WTC11 (cell line): ENCODE results near the gene ADIG. TPM values are rescaled to one million over a fixed set of nuclear protein-coding genes. Genes with fewer than 3 reads are reported as not detected.

Experiments used
- ATAC-seq: fragments of 200-7000 bp; cut with Tn5 transposase; 2 replicates; pipeline ENCODE4 v1.10.0; 2021; ENCODE audit warnings: mild to moderate bottlenecking, moderate library complexity
- CTCF ChIA-PET: fragments of 300-600 bp; sonication (Branson Sonifier 250); formaldehyde crosslinking; loops from one replicate; lab custom pipeline; 2021; ENCODE audit warnings: antibody characterized with exemption; lab: Charles Lee
- POLR2A ChIA-PET: fragments of 350-600 bp; sonication (Branson Sonifier 250); formaldehyde crosslinking; loops from one replicate; lab custom pipeline; 2021; ENCODE audit warnings: antibody characterized with exemption; lab: Charles Lee
- DNase-seq: peaks from one replicate; pipeline ENCODE4 v3.0.0; 2021; ENCODE audit warnings: low spot score
- H3K27ac Mint-ChIP-seq: 2 replicates; pipeline ENCODE4 v1.8.0; 2021; ENCODE audit warnings: mixed read lengths
- H3K27me3 Mint-ChIP-seq: 2 replicates; pipeline ENCODE4 v1.8.0; 2021; ENCODE audit warnings: low read depth, mild to moderate bottlenecking, moderate library complexity, mixed read lengths
- H3K36me3 Mint-ChIP-seq: 2 replicates; pipeline ENCODE4 v1.8.0; 2021; ENCODE audit warnings: mixed read lengths
- H3K4me1 Mint-ChIP-seq: 2 replicates; pipeline ENCODE4 v1.8.0; 2022; ENCODE audit warnings: mixed read lengths
- H3K4me3 Mint-ChIP-seq: 2 replicates; pipeline ENCODE4 v1.8.0; 2021; ENCODE audit warnings: mild to moderate bottlenecking, moderate library complexity, mixed read lengths
- H3K9me3 Mint-ChIP-seq: 2 replicates; pipeline ENCODE4 v1.8.0; 2021; ENCODE audit warnings: mixed read lengths
- ATF6 ChIP-seq: sonication (generic); formaldehyde crosslinking; IDR thresholded peaks from 2 replicates; pipeline ENCODE4 v1.8.1; 2023; ENCODE audit warnings: mild to moderate bottlenecking, missing genetic modification reagents
- CDX4 ChIP-seq: fragments of 250-450 bp; sonication (Bioruptor Pico); IDR thresholded peaks from 2 replicates; pipeline ENCODE4 v1.9.0; 2021; ENCODE audit warnings: moderate library complexity, mild to moderate bottlenecking, inconsistent platforms, borderline replicate concordance
- E2F1 ChIP-seq: sonication (generic); formaldehyde crosslinking; IDR thresholded peaks from 2 replicates; pipeline ENCODE4 v1.8.0; 2022; ENCODE audit warnings: mild to moderate bottlenecking, missing genetic modification reagents
- FOXP1 ChIP-seq: sonication (generic); formaldehyde crosslinking; IDR thresholded peaks from 2 replicates; pipeline ENCODE4 v1.8.0; 2022; ENCODE audit warnings: missing genetic modification reagents, mild to moderate bottlenecking, moderate library complexity, borderline replicate concordance
- HMGA2 ChIP-seq: fragments of 250-450 bp; sonication (Bioruptor Pico); IDR thresholded peaks from 2 replicates; pipeline ENCODE4 v1.4.0; 2021; ENCODE audit warnings: mild to moderate bottlenecking, moderate library complexity
- IRF2 ChIP-seq: sonication (generic); formaldehyde crosslinking; IDR thresholded peaks from 2 replicates; pipeline ENCODE4 v1.8.0; 2022; ENCODE audit warnings: low read depth, missing genetic modification reagents, borderline replicate concordance
- JAZF1 ChIP-seq: fragments of 250-450 bp; sonication (Bioruptor Pico); IDR thresholded peaks from 2 replicates; pipeline ENCODE4 v1.9.0; 2021; ENCODE audit warnings: moderate library complexity, mild to moderate bottlenecking, inconsistent platforms
- MAX ChIP-seq: sonication (generic); formaldehyde crosslinking; IDR thresholded peaks from 2 replicates; pipeline ENCODE4 v1.8.0; 2022; ENCODE audit warnings: mild to moderate bottlenecking, missing genetic modification reagents
- NFATC4 ChIP-seq: fragments of 250-450 bp; sonication (Bioruptor Pico); IDR thresholded peaks from 2 replicates; pipeline ENCODE4 v1.9.0; 2021; ENCODE audit warnings: mild to moderate bottlenecking
- NFE2L1 ChIP-seq: sonication (generic); formaldehyde crosslinking; IDR thresholded peaks from 2 replicates; pipeline ENCODE4 v1.8.1; 2023; ENCODE audit warnings: missing genetic modification reagents
- OVOL2 ChIP-seq: fragments of 250-450 bp; sonication (Bioruptor Pico); IDR thresholded peaks from 2 replicates; pipeline ENCODE4 v1.9.0; 2021; ENCODE audit warnings: mild to moderate bottlenecking, borderline replicate concordance
- PRDM15 ChIP-seq: sonication (generic); formaldehyde crosslinking; IDR thresholded peaks from 2 replicates; pipeline ENCODE4 v1.8.0; 2022; ENCODE audit warnings: missing genetic modification reagents
- RORB ChIP-seq: fragments of 250-450 bp; sonication (Bioruptor Pico); IDR thresholded peaks from 2 replicates; pipeline ENCODE4 v1.9.0; 2021; ENCODE audit warnings: mild to moderate bottlenecking
- USF1 ChIP-seq: sonication (generic); formaldehyde crosslinking; IDR thresholded peaks from 2 replicates; pipeline ENCODE4 v1.8.0; 2022; ENCODE audit warnings: mild to moderate bottlenecking, missing genetic modification reagents
- ZBTB43 ChIP-seq: sonication (generic); formaldehyde crosslinking; IDR thresholded peaks from 2 replicates; pipeline ENCODE4 v1.8.1; 2023; ENCODE audit warnings: mild to moderate bottlenecking, missing genetic modification reagents
- ZNF232 ChIP-seq: sonication (generic); formaldehyde crosslinking; IDR thresholded peaks from 2 replicates; pipeline ENCODE4 v1.8.0; 2022; ENCODE audit warnings: mild to moderate bottlenecking, missing genetic modification reagents
- ZNF396 ChIP-seq: fragments of 250-450 bp; sonication (Bioruptor Pico); IDR thresholded peaks from 2 replicates; pipeline ENCODE4 v1.8.0; 2021; ENCODE audit warnings: mild to moderate bottlenecking, moderate library complexity, borderline replicate concordance
- ZNF423 ChIP-seq: fragments of 250-450 bp; sonication (Bioruptor Pico); IDR thresholded peaks from 2 replicates; pipeline ENCODE4 v2.1.2; 2022; ENCODE audit warnings: mild to moderate bottlenecking, moderate library complexity
- ZNF425 ChIP-seq: fragments of 250-450 bp; sonication (Bioruptor Pico); conservative IDR thresholded peaks from 2 replicates; pipeline ENCODE4 v1.9.0; 2021; ENCODE audit warnings: mild to moderate bottlenecking
- total RNA-seq: library from RNA; stranded (reverse); gene quantifications from 3 replicates; pipeline ENCODE4 v1.2.3, GENCODE V29; 2021

The ADIG gene
- total RNA-seq, 1 experiment from 2014 or later, result not detected

- TF ChIP-seq ATF6 (CRISPR knock-in tag), result no peak
- no peak for TF ChIP-seq CDX4 (CRISPR knock-in tag)
- no peak for TF ChIP-seq NFATC4 (CRISPR knock-in tag)
- no peak for TF ChIP-seq ZNF423 (CRISPR knock-in tag)
- TF ChIP-seq ZBTB43 (CRISPR knock-in tag), result no peak
- no peak for TF ChIP-seq E2F1
- TF ChIP-seq USF1 (CRISPR knock-in tag), result no peak
- TF ChIP-seq MAX (CRISPR knock-in tag), result no peak
- TF ChIP-seq JAZF1 (CRISPR knock-in tag), result no peak
- no peak for TF ChIP-seq FOXP1 (CRISPR knock-in tag)
Measured at GRCh38 chr20:38581830-38582358, 897 bp downstream of the ADIG start (continued).

GRCh38 chr20:38583306-38583705 is 2.3 kb downstream of the ADIG start:
- Mint-ChIP-seq H3K9me3 (no peaks in the 10 kb centered on the region), H3K27ac (no peak overlapping the region), H3K36me3 (no peaks in the 10 kb centered on the region), H3K4me1 (peaks cover 14% of the 10 kb centered on the region; the same call in 1 of the 2 replicates), H3K27me3 (no peaks in the 10 kb centered on the region), H3K4me3 (no peak overlapping the region)
- ChIA-PET CTCF (no interaction called here), POLR2A (no interaction called here)
- ATAC-seq (no peak), DNase-seq (no peak)
- TF ChIP-seq ATF6 (CRISPR knock-in tag) (no peak), ZNF396 (CRISPR knock-in tag) (no peak), PRDM15 (CRISPR knock-in tag) (no peak), E2F1 (no peak), IRF2 (CRISPR knock-in tag) (no peak), ZNF425 (no peak), ZNF232 (CRISPR knock-in tag) (no peak), HMGA2 (CRISPR knock-in tag) (no peak), CDX4 (CRISPR knock-in tag) (no peak), RORB (CRISPR knock-in tag) (no peak), OVOL2 (CRISPR knock-in tag) (no peak), NFE2L1 (CRISPR knock-in tag) (no peak)
